Smooth muscle cell (in vitro differentiated cells): Measurements from ENCODE around the gene TAX1BP3. TPM values are rescaled to one million over a fixed set of nuclear protein-coding genes. Genes with fewer than 3 reads are reported as not detected.

Experiments
- DNase-seq: peaks from one replicate; lab custom pipeline; 2025; ENCODE audit not compliant: unreplicated experiment; lab: John Stamatoyannopoulos, UW
- H2AFZ ChIP-seq: fragments of 200-600 bp; sonication (generic); 2 replicates; pipeline ENCODE4 v1.6.0; 2016; ENCODE audit warnings: antibody characterized with exemption, low read depth, mild to moderate bottlenecking
- H3F3A ChIP-seq: fragments of 200-600 bp; sonication (generic); 2 replicates; pipeline ENCODE4 v1.6.0; 2017; ENCODE audit warnings: antibody characterized with exemption, low read depth
- H3K27ac ChIP-seq: fragments of 200-600 bp; sonication (generic); 2 replicates; pipeline ENCODE4 v1.5.1; 2016; ENCODE audit warnings: low read depth, mild to moderate bottlenecking
- H3K27me3 ChIP-seq: fragments of 200-600 bp; sonication (generic); 2 replicates; pipeline ENCODE4 v1.6.1; 2016; ENCODE audit warnings: low read depth, mild to moderate bottlenecking
- H3K36me3 ChIP-seq: fragments of 200-600 bp; sonication (generic); 2 replicates; pipeline ENCODE4 v1.5.1; 2016; ENCODE audit warnings: low read depth
- H3K4me1 ChIP-seq: fragments of 200-600 bp; sonication (generic); 2 replicates; pipeline ENCODE4 v1.5.1; 2016; ENCODE audit warnings: low read depth
- H3K4me2 ChIP-seq: fragments of 200-600 bp; sonication (generic); 2 replicates; pipeline ENCODE4 v1.6.0; 2016; ENCODE audit warnings: mild to moderate bottlenecking
- H3K4me3 ChIP-seq: fragments of 200-600 bp; sonication (generic); 2 replicates; pipeline ENCODE4 v1.5.1; 2016; ENCODE audit warnings: mild to moderate bottlenecking
- H3K79me2 ChIP-seq: fragments of 200-600 bp; sonication (generic); 2 replicates; pipeline ENCODE4 v1.6.0; 2016; ENCODE audit warnings: low read depth, mild to moderate bottlenecking
- H3K9ac ChIP-seq: fragments of 200-600 bp; sonication (generic); 2 replicates; pipeline ENCODE4 v1.6.0; 2016; ENCODE audit warnings: low read depth
- H3K9me3 ChIP-seq: fragments of 200-600 bp; sonication (generic); replicated peaks from 2 replicates; pipeline ENCODE4 v1.5.1; 2016; ENCODE audit warnings: low read depth
- H4K20me1 ChIP-seq: fragments of 200-600 bp; sonication (generic); 2 replicates; pipeline ENCODE4 v1.6.0; 2016; ENCODE audit warnings: low read depth
- WGBS: methylation state at CpG from one replicate; pipeline ENCODE4 v1.1.7; 2016; ENCODE audit warnings: low lambda C conversion rate; 5-methylcytosine and 5-hydroxymethylcytosine counted together
- polyA plus RNA-seq: library from polyadenylated mRNA; unstranded; fragments of >200 nt; fragmentation: Nextera tagmentation; extraction: Ambion mirVana; gene quantifications from 2 replicates; pipeline ENCODE4 v1.2.1, GENCODE V29; 2016
- total RNA-seq: library from RNA; depleted of rRNA; stranded (reverse); fragments of >200 nt; gene quantifications from 2 replicates; pipeline ENCODE4 v1.2.3, GENCODE V29; 2014
- TF ChIP-seq, protein P1 (sequence below): fragments of 200-600 bp; sonication (generic); IDR thresholded peaks from 2 replicates; pipeline ENCODE4 v1.5.1; 2017; ENCODE audit warnings: borderline replicate concordance, mild to moderate bottlenecking, antibody characterized with exemption; ENCODE audit not compliant: insufficient read depth, poor library complexity, severe bottlenecking

Gene TAX1BP3
- total and polyA plus RNA-seq, 2 experiments from 2014 or later: 115 to 295 TPM

DNA sequence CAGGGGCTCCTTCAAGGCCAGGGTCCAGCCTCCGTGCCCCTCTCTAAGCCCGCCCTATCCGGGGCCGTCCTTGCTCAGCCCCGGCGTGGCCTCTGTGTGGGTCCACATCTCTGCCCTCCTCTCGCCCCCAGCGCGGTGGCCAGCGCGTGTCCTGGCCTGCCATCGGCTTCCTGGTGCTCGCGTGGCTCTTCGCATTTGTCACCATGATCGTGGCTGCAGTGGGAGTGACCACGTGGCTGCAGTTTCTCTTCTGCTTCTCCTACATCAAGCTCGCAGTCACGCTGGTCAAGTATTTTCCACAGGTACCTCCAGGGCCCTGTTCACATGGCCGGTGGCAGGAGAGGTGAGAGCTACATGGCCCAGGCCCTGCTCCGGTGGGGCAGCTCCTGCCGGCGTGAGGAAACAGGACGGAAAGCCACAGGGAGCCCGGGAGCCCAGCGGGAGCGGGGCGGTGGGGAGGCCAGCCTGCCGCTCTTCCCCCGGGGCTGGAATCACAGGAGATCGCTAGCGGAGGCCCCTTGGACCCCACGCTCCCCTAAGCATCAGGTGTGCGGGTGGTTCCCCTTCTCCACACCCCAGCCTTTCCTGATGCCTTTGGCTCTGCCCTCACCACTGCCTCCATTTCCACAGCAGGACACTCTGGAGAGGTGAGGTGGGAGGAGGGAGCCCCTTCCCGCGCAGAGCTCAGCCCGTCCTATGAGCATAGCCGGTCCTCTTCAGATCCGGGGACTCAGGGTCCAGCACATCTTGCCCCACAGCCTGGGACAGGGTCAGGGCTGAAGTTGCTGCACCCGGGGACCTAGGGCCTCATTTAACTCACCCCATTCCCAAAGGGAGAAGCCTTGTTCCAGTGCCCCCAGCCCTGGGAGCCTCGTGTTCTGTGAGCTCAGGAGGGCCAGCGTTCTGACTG lies 10.2 kb downstream of the TAX1BP3 start:
- 93% methylated on average over 41 of the region's 42 CpGs for WGBS

DNA sequence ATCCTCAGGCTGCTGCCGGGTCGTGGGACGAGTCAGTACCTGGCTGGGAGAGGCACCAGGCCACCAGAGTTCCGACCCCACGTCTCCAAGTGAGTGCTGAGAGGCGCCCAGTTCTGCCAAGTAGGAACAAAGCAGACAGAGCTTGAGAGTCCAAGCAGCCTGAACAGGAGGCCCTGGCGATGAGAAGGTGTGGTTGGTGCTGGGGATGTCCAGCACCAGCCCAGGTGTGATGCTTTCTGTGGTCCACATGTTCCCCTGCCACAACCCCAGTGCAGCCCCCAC lies 10.8 kb downstream of the TAX1BP3 start:
- no peaks in the 10 kb centered on the region for H4K20me1 ChIP-seq
- 94% methylated on average over 7 of the region's 7 CpGs for WGBS
- DNase-seq: no peak
- peaks cover 4% of the 10 kb centered on the region for H3K4me1 ChIP-seq
- no peaks in the 10 kb centered on the region for H3K36me3 ChIP-seq
- H3K79me2 ChIP-seq: no peaks in the 10 kb centered on the region
- H3K9ac ChIP-seq: no peak overlapping the region
- H3F3A ChIP-seq: no peaks in the 10 kb centered on the region
- no peak overlapping the region for H3K27ac ChIP-seq
- no peaks in the 10 kb centered on the region for H3K27me3 ChIP-seq
- no peak overlapping the region for H3K4me2 ChIP-seq
- H3K9me3 ChIP-seq: no peaks in the 10 kb centered on the region
- no peak overlapping the region for H3K4me3 ChIP-seq
- TF ChIP-seq, protein P1, sequence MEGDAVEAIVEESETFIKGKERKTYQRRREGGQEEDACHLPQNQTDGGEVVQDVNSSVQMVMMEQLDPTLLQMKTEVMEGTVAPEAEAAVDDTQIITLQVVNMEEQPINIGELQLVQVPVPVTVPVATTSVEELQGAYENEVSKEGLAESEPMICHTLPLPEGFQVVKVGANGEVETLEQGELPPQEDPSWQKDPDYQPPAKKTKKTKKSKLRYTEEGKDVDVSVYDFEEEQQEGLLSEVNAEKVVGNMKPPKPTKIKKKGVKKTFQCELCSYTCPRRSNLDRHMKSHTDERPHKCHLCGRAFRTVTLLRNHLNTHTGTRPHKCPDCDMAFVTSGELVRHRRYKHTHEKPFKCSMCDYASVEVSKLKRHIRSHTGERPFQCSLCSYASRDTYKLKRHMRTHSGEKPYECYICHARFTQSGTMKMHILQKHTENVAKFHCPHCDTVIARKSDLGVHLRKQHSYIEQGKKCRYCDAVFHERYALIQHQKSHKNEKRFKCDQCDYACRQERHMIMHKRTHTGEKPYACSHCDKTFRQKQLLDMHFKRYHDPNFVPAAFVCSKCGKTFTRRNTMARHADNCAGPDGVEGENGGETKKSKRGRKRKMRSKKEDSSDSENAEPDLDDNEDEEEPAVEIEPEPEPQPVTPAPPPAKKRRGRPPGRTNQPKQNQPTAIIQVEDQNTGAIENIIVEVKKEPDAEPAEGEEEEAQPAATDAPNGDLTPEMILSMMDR: no peak
- H2AFZ ChIP-seq: no peak overlapping the region

More for the DNA sequence above, 10.2 kb downstream of the TAX1BP3 start:
- Histone ChIP-seq H3K4me3 (no peak overlapping the region), H3F3A (no peaks in the 10 kb centered on the region), H3K4me1 (peaks cover 4% of the 10 kb centered on the region), H3K27me3 (no peaks in the 10 kb centered on the region), H3K9ac (no peak overlapping the region), H3K79me2 (no peaks in the 10 kb centered on the region), H2AFZ (no peak overlapping the region), H3K4me2 (no peak overlapping the region), H3K27ac (peak overlapping the region; percentile 86), H3K36me3 (no peaks in the 10 kb centered on the region), H3K9me3 (no peaks in the 10 kb centered on the region), H4K20me1 (peaks cover 5% of the 10 kb centered on the region)
- TF ChIP-seq, protein P1: no peak
- no peak for DNase-seq

DNA sequence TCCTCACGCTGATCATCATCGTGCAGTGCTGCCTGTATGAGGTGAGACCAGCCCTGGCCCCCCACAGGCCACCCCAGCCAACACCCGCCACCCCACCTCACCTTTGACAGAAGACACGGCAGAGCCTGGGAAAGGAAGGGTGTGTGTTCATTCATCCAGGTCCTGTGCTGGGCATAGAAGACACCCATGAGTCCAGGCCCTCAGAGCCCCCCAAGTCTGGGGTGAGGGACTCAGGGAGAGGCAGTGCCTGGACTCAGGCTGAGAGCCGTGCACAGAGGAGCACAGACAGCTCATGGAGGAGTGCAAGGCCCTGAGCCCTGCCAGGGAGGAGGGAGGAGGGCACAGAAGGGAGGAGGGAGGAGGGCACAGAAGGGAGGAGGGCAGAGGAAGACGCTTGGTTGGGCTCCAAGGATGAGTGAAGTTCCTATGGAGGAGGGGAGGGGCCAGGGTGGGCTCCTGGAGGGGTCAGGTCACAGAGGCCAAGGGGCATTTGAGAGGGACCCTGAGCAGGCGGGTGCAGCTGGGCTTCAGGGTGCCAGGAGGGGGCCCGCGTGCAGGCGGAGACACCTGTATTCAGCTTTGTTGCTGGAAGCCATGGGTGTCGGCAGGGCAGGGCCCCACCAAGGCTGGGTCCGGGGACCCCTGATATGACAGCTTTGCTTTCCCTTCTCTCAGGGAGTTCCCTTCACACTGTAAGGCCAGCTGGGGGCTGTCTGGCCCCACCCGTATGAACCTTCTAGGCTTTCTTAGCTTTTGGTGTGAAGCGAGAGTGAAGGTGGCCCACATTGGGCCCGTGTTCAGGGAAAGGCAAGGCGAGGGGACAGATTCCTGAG lies 11.4 kb downstream of the TAX1BP3 start:
- H3F3A ChIP-seq: no peaks in the 10 kb centered on the region
- WGBS: 96% methylated on average over 15 of the region's 16 CpGs
- no peak overlapping the region for H3K4me3 ChIP-seq
- no peaks in the 10 kb centered on the region for H3K79me2 ChIP-seq
- no peak overlapping the region for H3K27ac ChIP-seq
- no peak overlapping the region for H3K4me2 ChIP-seq
- no peaks in the 10 kb centered on the region for H3K36me3 ChIP-seq
- H4K20me1 ChIP-seq: no peaks in the 10 kb centered on the region
- TF ChIP-seq, protein P1: no peak
- no peak for DNase-seq
- H3K9me3 ChIP-seq: no peaks in the 10 kb centered on the region
- no peak overlapping the region for H2AFZ ChIP-seq
- no peak overlapping the region for H3K9ac ChIP-seq
- peaks cover 4% of the 10 kb centered on the region for H3K4me1 ChIP-seq
- H3K27me3 ChIP-seq: no peaks in the 10 kb centered on the region
